ACC112 (cell line): Measurements from ENCODE around the gene GATAD2B.

Experiments
- H2AFZ ChIP-seq: fragments of 200-600 bp; sonication (generic); one replicate; pipeline ENCODE4 v1.6.0; 2017; ENCODE audit warnings: antibody characterized with exemption, low read length; ENCODE audit not compliant: unreplicated experiment
- H3K27ac ChIP-seq: fragments of 200-600 bp; sonication (generic); 2 replicates; pipeline ENCODE4 v1.5.1; 2014; ENCODE audit warnings: low read depth, mild to moderate bottlenecking, antibody characterized with exemption, low read length, moderate library complexity
- H3K27me3 ChIP-seq: fragments of 200-600 bp; sonication (generic); 2 replicates; pipeline ENCODE4 v1.6.1; 2014; ENCODE audit warnings: mild to moderate bottlenecking, antibody characterized with exemption, low read length, moderate library complexity, mixed read lengths; ENCODE audit not compliant: insufficient read depth
- H3K36me3 ChIP-seq: fragments of 200-600 bp; sonication (generic); 2 replicates; pipeline ENCODE4 v1.6.1; 2016; ENCODE audit warnings: mild to moderate bottlenecking, antibody characterized with exemption, low read length, moderate library complexity, mixed read lengths; ENCODE audit not compliant: insufficient read depth
- H3K4me1 ChIP-seq: fragments of 200-600 bp; sonication (generic); one replicate; pipeline ENCODE4 v1.6.1; 2016; ENCODE audit warnings: low read length, mixed read lengths; ENCODE audit not compliant: insufficient read depth, unreplicated experiment, control insufficient read depth
- H3K4me3 ChIP-seq: fragments of 200-600 bp; sonication (generic); 2 replicates; pipeline ENCODE4 v1.5.1; 2014; ENCODE audit warnings: mild to moderate bottlenecking, low read depth, low read length
- H3K79me2 ChIP-seq: fragments of 200-600 bp; sonication (generic); one replicate; pipeline ENCODE4 v1.6.0; 2016; ENCODE audit warnings: low read length; ENCODE audit not compliant: control insufficient read depth, unreplicated experiment, insufficient read depth

GATAD2B gene

GRCh38 chr1:153922972-153923925 is at the start of gene GATAD2B:
Gene GATAD2B (minus strand): TSS chr1:153922972. CDS start chr1:153828347, 94,625 bp downstream.
- Histone ChIP-seq H3K27ac (peak within 1 kb of the TSS; percentile 83), H3K36me3 (no peaks in the 10 kb centered on the region), H3K27me3 (no peaks in the 10 kb centered on the region), H3K4me3 (peak within 1 kb of the TSS; percentile 97), H3K4me1 (peaks cover 23% of the 10 kb centered on the region), H3K79me2 (peaks cover 38% of the 10 kb centered on the region), H2AFZ (peak within 1 kb of the TSS; percentile 79)

DNA sequence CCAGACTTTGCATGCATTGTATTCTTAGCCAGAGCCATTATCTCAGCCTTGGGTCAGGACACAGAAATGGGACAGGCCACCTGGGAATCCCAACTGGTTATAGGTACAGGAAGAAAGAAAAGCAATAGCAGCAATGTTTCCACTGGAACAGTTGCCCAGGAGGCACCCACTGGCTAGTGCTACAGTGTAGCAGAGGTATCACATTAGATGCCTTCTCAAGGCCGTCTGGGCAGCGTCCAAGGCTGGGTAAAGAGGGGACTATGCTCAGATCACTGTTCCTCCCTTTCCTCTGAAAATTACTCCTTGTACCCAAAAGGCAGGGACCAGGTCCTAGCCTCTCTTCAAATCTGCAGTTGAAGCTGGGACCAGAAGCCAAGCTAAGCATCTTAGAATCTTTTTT is 47.6 kb upstream of the GATAD2B start:
- Histone ChIP-seq H3K79me2 (peaks cover 7% of the 10 kb centered on the region), H3K36me3 (peaks cover 10% of the 10 kb centered on the region; the same call in 1 of the 2 replicates), H3K27me3 (no peaks in the 10 kb centered on the region), H3K4me3 (no peak overlapping the region), H3K27ac (no peak overlapping the region), H3K4me1 (peaks cover 11% of the 10 kb centered on the region), H2AFZ (no peak overlapping the region)

GRCh38 chr1:153968972-153969371 is 46.2 kb upstream of the GATAD2B start:
- H3K27ac ChIP-seq = no peak overlapping the region
- no peaks in the 10 kb centered on the region for H3K27me3 ChIP-seq
- peak overlapping the region; percentile 81 for H3K4me3 ChIP-seq
- H2AFZ ChIP-seq = no peak overlapping the region
- peaks cover 11% of the 10 kb centered on the region for H3K4me1 ChIP-seq
- peaks cover 7% of the 10 kb centered on the region for H3K79me2 ChIP-seq
- H3K36me3 ChIP-seq = 0 out of 2 replicates have a peak, but pooled peaks cover under 1% of the 10 kb centered on the region

DNA sequence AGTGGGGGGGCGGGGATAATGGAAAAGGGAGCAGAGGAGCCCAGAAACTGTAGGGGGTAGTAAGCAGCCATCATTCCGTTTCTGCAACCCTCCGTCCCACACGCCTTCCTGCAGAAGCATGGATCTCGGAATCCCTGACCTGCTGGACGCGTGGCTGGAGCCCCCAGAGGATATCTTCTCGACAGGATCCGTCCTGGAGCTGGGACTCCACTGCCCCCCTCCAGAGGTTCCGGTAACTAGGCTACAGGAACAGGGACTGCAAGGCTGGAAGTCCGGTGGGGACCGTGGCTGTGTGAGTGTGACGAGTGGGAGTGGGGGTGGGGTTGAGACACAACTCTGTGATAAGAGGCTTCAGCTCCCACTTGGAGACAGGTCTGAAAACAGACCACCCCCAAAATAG is 45.6 kb upstream of the GATAD2B start:
- H3K4me3 ChIP-seq = peak overlapping the region; percentile 81
- H3K36me3 ChIP-seq = no peaks in the 10 kb centered on the region
- H3K27me3 ChIP-seq = no peaks in the 10 kb centered on the region
- H3K79me2 ChIP-seq = peaks cover 7% of the 10 kb centered on the region
- H3K27ac ChIP-seq = no peak overlapping the region
- H3K4me1 ChIP-seq = peaks cover 11% of the 10 kb centered on the region
- H2AFZ ChIP-seq = peak overlapping the region; percentile 78

DNA sequence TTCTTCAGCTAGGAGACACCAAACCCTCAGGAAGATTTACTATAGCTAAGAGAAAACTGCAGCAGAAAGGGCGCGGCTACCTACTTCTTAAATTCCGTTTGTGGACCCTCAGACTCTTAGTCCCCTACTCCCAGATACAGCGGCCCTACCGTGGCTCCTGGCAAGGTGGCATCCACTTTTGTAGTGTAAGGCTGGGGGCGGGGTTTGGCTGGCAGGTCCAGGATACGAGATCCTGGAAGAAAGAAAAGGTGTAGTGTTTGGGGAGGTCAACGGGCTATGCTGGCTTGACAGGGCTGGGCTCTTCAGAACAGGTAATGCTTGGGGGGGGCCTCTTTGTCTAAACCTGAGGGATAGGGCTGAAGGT is 45.2 kb upstream of the GATAD2B start:
- no peaks in the 10 kb centered on the region for H3K27me3 ChIP-seq
- H3K36me3 ChIP-seq = no peaks in the 10 kb centered on the region
- no peak overlapping the region for H3K27ac ChIP-seq
- peaks cover 9% of the 10 kb centered on the region for H3K79me2 ChIP-seq
- H3K4me1 ChIP-seq = peaks cover 11% of the 10 kb centered on the region
- H2AFZ ChIP-seq = peak overlapping the region; percentile 78
- H3K4me3 ChIP-seq = peak overlapping the region; percentile 81

- Histone ChIP-seq H3K4me3 (peak within 1 kb of the TSS; percentile 81), H3K36me3 (no peaks in the 10 kb centered on the region), H2AFZ (peak within 1 kb of the TSS; percentile 78), H3K27ac (peak within 1 kb of the TSS; percentile 76), H3K4me1 (peaks cover 12% of the 10 kb centered on the region), H3K79me2 (peaks cover 15% of the 10 kb centered on the region), H3K27me3 (no peaks in the 10 kb centered on the region)
These were observed 44.6 kb upstream of the GATAD2B start, which contains the start of gene CREB3L4 for GRCh38 chr1:153967107-153967999. Gene CREB3L4 (plus strand): TSS chr1:153967902. CDS start chr1:153968526, 624 bp downstream.

GRCh38 chr1:153963850-153964331 is 41.1 kb upstream of the GATAD2B start:
- peak overlapping the region; percentile 86 for H3K27ac ChIP-seq
- H3K36me3 ChIP-seq = no peaks in the 10 kb centered on the region

GRCh38 chr1:153963030-153963849 is 40.5 kb upstream of the GATAD2B start, which contains the start of gene SLC39A1:
Gene SLC39A1 (minus strand): TSS chr1:153963537. CDS start chr1:153962715, 822 bp downstream.
- no peaks in the 10 kb centered on the region for H3K27me3 ChIP-seq
- peak within 1 kb of the TSS; percentile 86 for H3K27ac ChIP-seq
- H3K4me3 ChIP-seq = peak within 1 kb of the TSS; percentile 89
- peaks cover 21% of the 10 kb centered on the region for H3K4me1 ChIP-seq
- no peaks in the 10 kb centered on the region for H3K36me3 ChIP-seq
- peaks cover 27% of the 10 kb centered on the region for H3K79me2 ChIP-seq
- H2AFZ ChIP-seq = peak within 1 kb of the TSS; percentile 48

More at GRCh38 chr1:153963850-153964331, 41.1 kb upstream of the GATAD2B start:
- H3K27me3 ChIP-seq = no peaks in the 10 kb centered on the region
- H2AFZ ChIP-seq = peak overlapping the region; percentile 16
- peaks cover 25% of the 10 kb centered on the region for H3K4me1 ChIP-seq
- H3K4me3 ChIP-seq = peak overlapping the region; percentile 89
- H3K79me2 ChIP-seq = peaks cover 27% of the 10 kb centered on the region

GRCh38 chr1:153962088-153963029 is 39.6 kb upstream of the GATAD2B start:
- Histone ChIP-seq H3K36me3 (no peaks in the 10 kb centered on the region), H3K27ac (peak overlapping the region; percentile 86), H3K4me3 (peak overlapping the region; percentile 89), H3K79me2 (peaks cover 36% of the 10 kb centered on the region), H3K4me1 (peaks cover 21% of the 10 kb centered on the region), H2AFZ (peak overlapping the region; percentile 48), H3K27me3 (no peaks in the 10 kb centered on the region)
